Naive thymus-derived CD4-positive, alpha-beta T cell (primary cell): Measurements from ENCODE around the gene S100A2. TPM values are rescaled to one million over a fixed set of nuclear protein-coding genes. Genes with fewer than 3 reads are reported as not detected.

ENCODE experiments used
- ATAC-seq: fragments of 150-1000 bp; cut with Tn5 transposase; 2 replicates; pipeline ENCODE4 v1.10.0; 2021; ENCODE audit warnings: mild to moderate bottlenecking, moderate library complexity
- CTCF ChIA-PET: fragments of 350-600 bp; sonication (Branson Sonifier 250); formaldehyde crosslinking; loops from one replicate; lab custom pipeline; 2021; ENCODE audit warnings: antibody characterized with exemption; lab: Charles Lee
- POLR2A ChIA-PET: fragments of 350-600 bp; sonication (Branson Sonifier 250); formaldehyde crosslinking; loops from one replicate; lab custom pipeline; 2021; ENCODE audit warnings: antibody characterized with exemption, inconsistent platforms; lab: Charles Lee
- DNase-seq, 9 donors: peaks; one replicate each; pipeline versions ENCODE4 v3.0.0 to v3.0.0-alpha.2; 2020 to 2022; ENCODE audit warnings: mixed read lengths in 1 of 9
- H3K27ac ChIP-seq: one replicate; pipeline ENCODE4 v1.7.0; 2013; ENCODE audit warnings: mild to moderate bottlenecking, low read depth, low read length, moderate library complexity
- H3K27me3 ChIP-seq, 2 donors: one replicate each; pipeline ENCODE4 v1.7.0; 2013; ENCODE audit warnings: low read length in 2 of 2, mild to moderate bottlenecking in 2 of 2, moderate library complexity in 2 of 2; ENCODE audit not compliant: control insufficient read depth in 2 of 2, insufficient read depth in 2 of 2
- H3K36me3 ChIP-seq, 3 experiments: 1 replicate in 2 of 3; 2 replicates in 1 of 3; pipeline ENCODE4 v1.7.0; 2013; ENCODE audit warnings: low read length in 3 of 3, mild to moderate bottlenecking in 3 of 3, moderate library complexity in 1 of 3; ENCODE audit not compliant: insufficient read depth in 3 of 3, control insufficient read depth in 2 of 3
- H3K4me1 ChIP-seq, 2 donors: one replicate each; pipeline ENCODE4 v1.7.0; 2013; ENCODE audit warnings: low read length in 2 of 2, mild to moderate bottlenecking in 2 of 2, moderate library complexity in 1 of 2; ENCODE audit not compliant: control insufficient read depth in 2 of 2, insufficient read depth in 2 of 2
- H3K4me3 ChIP-seq: 2 replicates; pipeline ENCODE4 v1.7.0; 2013; ENCODE audit warnings: mild to moderate bottlenecking, low read length
- H3K9me3 ChIP-seq, 3 experiments: 1 replicate in 2 of 3; 2 replicates in 1 of 3; pipeline ENCODE4 v1.7.0; 2013; ENCODE audit warnings: low read length in 3 of 3; ENCODE audit not compliant: control insufficient read depth in 2 of 3
- H3K27ac Mint-ChIP-seq, 9 donors: one replicate each; pipeline ENCODE4 v1.8.0; 2020 to 2022; ENCODE audit warnings: mixed read lengths in 9 of 9, mild to moderate bottlenecking in 8 of 9, moderate library complexity in 5 of 9, inconsistent platforms in 2 of 9
- H3K27me3 Mint-ChIP-seq, 5 donors: one replicate each; pipeline ENCODE4 v1.8.0; 2021 to 2022; ENCODE audit warnings: mixed read lengths in 5 of 5, mild to moderate bottlenecking in 1 of 5
- H3K36me3 Mint-ChIP-seq, 5 donors: one replicate each; pipeline ENCODE4 v1.8.0; 2020 to 2022; ENCODE audit warnings: mixed read lengths in 5 of 5, mild to moderate bottlenecking in 3 of 5, inconsistent platforms in 1 of 5
- H3K4me1 Mint-ChIP-seq, 7 donors: one replicate each; pipeline ENCODE4 v1.8.0; 2020 to 2022; ENCODE audit warnings: mixed read lengths in 7 of 7, mild to moderate bottlenecking in 3 of 7, inconsistent platforms in 1 of 7
- H3K4me3 Mint-ChIP-seq, 10 donors: one replicate each; pipeline ENCODE4 v1.8.0; 2020 to 2022; ENCODE audit warnings: mild to moderate bottlenecking in 10 of 10, mixed read lengths in 10 of 10, moderate library complexity in 6 of 10, inconsistent platforms in 2 of 10
- H3K9me3 Mint-ChIP-seq, 11 donors: one replicate each; pipeline ENCODE4 v1.8.0; 2020 to 2022; ENCODE audit warnings: mixed read lengths in 11 of 11, mild to moderate bottlenecking in 4 of 11, inconsistent platforms in 1 of 11, moderate library complexity in 1 of 11
- intact Hi-C, 2 donors: fragments of 100-400 bp; cut with micrococcal nuclease; formaldehyde crosslinking; loops; one replicate each; pipeline ENCODE4 v1.15.1; 2023
- polyA plus RNA-seq, 2 donors: library from polyadenylated mRNA; unstranded; fragments of 300-500 nt; fragmentation: Illumina TruSeq; gene quantifications; one replicate each; pipeline ENCODE4 v1.2.3, GENCODE V29; 2021
- total RNA-seq, 6 experiments: library from RNA in 5 of 6; stranded (reverse) in 5 of 6; gene quantifications; 1 replicate in 5 of 6; 2 replicates in 1 of 6; pipeline ENCODE4 v1.2.3 and lab custom pipeline; 2021 to 2026

Gene S100A2
- total and polyA plus RNA-seq, 7 experiments from 2014 or later, result 1.1 TPM; not detected in 6

- no peaks in the 10 kb centered on the region for H3K9me3 Mint-ChIP-seq
- Histone ChIP-seq H3K4me3 (no peak overlapping the region), H3K4me1 (peaks cover 71 to 72% of the 10 kb centered on the region in 2 donors), H3K36me3 (peaks cover 0 to 9% (median 5%) of the 10 kb centered on the region in 3 experiments), H3K27ac (no peak overlapping the region), H3K27me3 (no peaks in the 10 kb centered on the region), H3K9me3 (no peaks in the 10 kb centered on the region)
- intact Hi-C loops, result loop anchor here (5.0 to 10.0 kb wide), 3 partner anchors 119 to 456 kb away; partner anchors contain the start of genes CREB3L4 (in 1 of the 2), RPS27 (in 1 of the 2), SLC39A1 (in 1 of the 2) and SNAPIN (in 1 of the 2)
- H3K4me1 Mint-ChIP-seq, result peaks cover 64 to 88% (median 83%) of the 10 kb centered on the region in 7 donors
- H3K27ac Mint-ChIP-seq, result peak overlapping the region in 8 of 9 donors; percentile 8 to 99 (median 96)
- H3K36me3 Mint-ChIP-seq, result peaks cover 5 to 42% (median 11%) of the 10 kb centered on the region in 5 donors
- DNase-seq (no peak), ATAC-seq (no peak)
- POLR2A ChIA-PET, result interaction anchor here (0.6 to 0.7 kb wide), 2 partner anchors 28 to 95 kb away, joined by 3 read pairs; partner anchors contain the start of gene CHTOP
- H3K4me3 Mint-ChIP-seq, result peak overlapping the region in 7 of 10 donors; percentile 4 to 45 (median 16)
- CTCF ChIA-PET, result interaction anchor here (0.6 to 3.8 kb wide), 2 partner anchors 30 to 229 kb away, joined by 3 to 14 read pairs; no protein-coding TSS in a partner anchor
- H3K27me3 Mint-ChIP-seq, result no peaks in the 10 kb centered on the region
These were observed 27.3 kb downstream of the S100A2 start for GRCh38 chr1:153538315-153538821.

GRCh38 chr1:153537376-153537730 lies 28.3 kb downstream of the S100A2 start:
- Mint-ChIP-seq H3K4me3 (peak overlapping the region in 8 of 10 donors; percentile 21 to 96 (median 61)), H3K27ac (peak overlapping the region in 8 of 9 donors; percentile 94 to 99 (median 98)), H3K9me3 (no peaks in the 10 kb centered on the region), H3K36me3 (peaks cover 0 to 35% (median 4%) of the 10 kb centered on the region in 5 donors), H3K4me1 (peaks cover 64 to 88% (median 83%) of the 10 kb centered on the region in 7 donors), H3K27me3 (no peaks in the 10 kb centered on the region)
- intact Hi-C loops, result loop anchor here (5.0 to 10.0 kb wide), 3 partner anchors 120 to 457 kb away; partner anchors contain the start of genes CREB3L4 (in 1 of the 2), RPS27 (in 1 of the 2), SLC39A1 (in 1 of the 2) and SNAPIN (in 1 of the 2)
- Histone ChIP-seq H3K27ac (peak overlapping the region; percentile 98), H3K4me3 (no peak overlapping the region), H3K36me3 (peaks cover 0 to 3% (median 0%) of the 10 kb centered on the region in 3 experiments), H3K4me1 (peaks cover 71 to 72% of the 10 kb centered on the region in 2 donors), H3K27me3 (no peaks in the 10 kb centered on the region), H3K9me3 (no peaks in the 10 kb centered on the region)
- ChIA-PET POLR2A (interaction anchor here (0.8 to 7.3 kb wide), 2 partner anchors 7 to 23 kb away, joined by 3 to 268 read pairs; partner anchors contain the start of genes S100A4 and S100A5), CTCF (no interaction called here)
- DNase-seq (no peak), ATAC-seq (no peak)

- Mint-ChIP-seq H3K4me1 (peaks cover 62 to 88% (median 83%) of the 10 kb centered on the region in 7 donors), H3K36me3 (peaks cover 0 to 33% (median 2%) of the 10 kb centered on the region in 5 donors), H3K9me3 (no peaks in the 10 kb centered on the region), H3K27ac (peak overlapping the region; percentile 94 to 99 (median 98)), H3K4me3 (peak overlapping the region; percentile 92 to 97 (median 96)), H3K27me3 (no peaks in the 10 kb centered on the region)
- peak overlapping the region; percentile 98 for H3K27ac ChIP-seq
- H3K27me3 ChIP-seq, result no peaks in the 10 kb centered on the region
- intact Hi-C loops, result loop anchor here (1.0 to 10.0 kb wide), 4 partner anchors 8 to 458 kb away; partner anchors contain the start of genes S100A4 (in 2 of the 2), CREB3L4 (in 1 of the 2), RPS27 (in 1 of the 2) and SLC39A1 (in 1 of the 2)
- ChIA-PET CTCF (interaction anchor here (5.5 kb wide), 1 partner anchor 8 kb away, joined by 97 read pairs; the partner anchor contains the start of gene S100A4), POLR2A (interaction anchor here (0.8 to 7.3 kb wide), 6 partner anchors 7 to 97 kb away, joined by 3 to 268 read pairs (median 19); partner anchors contain the start of genes CHTOP, S100A4 and S100A5)
- H3K4me3 ChIP-seq, result peak overlapping the region; percentile 80
- ATAC-seq, result no peak
- peaks cover 0 to 3% (median 0%) of the 10 kb centered on the region in 3 experiments for H3K36me3 ChIP-seq
- DNase-seq, result no peak
- H3K4me1 ChIP-seq, result peaks cover 71 to 72% of the 10 kb centered on the region in 2 donors
- H3K9me3 ChIP-seq, result no peaks in the 10 kb centered on the region
These were observed 28.8 kb downstream of the S100A2 start for GRCh38 chr1:153536671-153537375.

GRCh38 chr1:153536012-153536670 lies 29.5 kb downstream of the S100A2 start:
- ChIA-PET POLR2A (interaction anchor here (0.5 to 7.3 kb wide), 15 partner anchors 8 to 388 kb away, joined by 3 to 268 read pairs (median 3); partner anchors contain the start of genes CHTOP, S100A4 and S100A5), CTCF (interaction anchor here (0.7 to 6.1 kb wide), 6 partner anchors 9 to 34 kb away, joined by 3 to 139 read pairs (median 8); partner anchors contain the start of gene S100A4)
- H3K9me3 Mint-ChIP-seq, result no peaks in the 10 kb centered on the region
- Histone ChIP-seq H3K27ac (peak overlapping the region; percentile 98), H3K4me1 (peaks cover 71% of the 10 kb centered on the region in 2 donors), H3K27me3 (no peaks in the 10 kb centered on the region), H3K4me3 (peak overlapping the region; percentile 95), H3K9me3 (no peaks in the 10 kb centered on the region), H3K36me3 (peaks cover 0 to 3% (median 0%) of the 10 kb centered on the region in 3 experiments)
- peaks cover 0 to 30% (median 0%) of the 10 kb centered on the region in 5 donors for H3K36me3 Mint-ChIP-seq
- peak; percentile 86 for ATAC-seq
- peak; percentile 61 to 88 (median 79) for DNase-seq
- peak overlapping the region; percentile 94 to 99 (median 98) for H3K27ac Mint-ChIP-seq
- intact Hi-C loops, result loop anchor here (1.0 to 10.0 kb wide), 4 partner anchors 9 to 459 kb away; partner anchors contain the start of genes S100A4 (in 2 of the 2), CREB3L4 (in 1 of the 2), RPS27 (in 1 of the 2) and SLC39A1 (in 1 of the 2)
- peaks cover 60 to 88% (median 83%) of the 10 kb centered on the region in 7 donors for H3K4me1 Mint-ChIP-seq
- H3K27me3 Mint-ChIP-seq, result no peaks in the 10 kb centered on the region
- H3K4me3 Mint-ChIP-seq, result peak overlapping the region; percentile 92 to 97 (median 96)

GRCh38 chr1:153535242-153536011 lies 30.2 kb downstream of the S100A2 start, which contains the start of gene S100A6:
Gene S100A6, minus strand, starts transcription at chr1:153535991. Its CDS starts 652 bp downstream, at chr1:153535339.
- H3K36me3 Mint-ChIP-seq, result peaks cover 0 to 32% (median 0%) of the 10 kb centered on the region in 5 donors
- peaks cover 0 to 3% (median 0%) of the 10 kb centered on the region in 3 experiments for H3K36me3 ChIP-seq
- ChIA-PET POLR2A (interaction anchor here (0.5 to 7.3 kb wide), 20 partner anchors 8 to 388 kb away, joined by 3 to 268 read pairs (median 3); partner anchors contain the start of genes CHTOP, S100A4 and S100A5), CTCF (interaction anchor here (0.5 to 6.1 kb wide), 12 partner anchors 9 to 648 kb away, joined by 3 to 139 read pairs (median 5); partner anchors contain the start of genes S100A2 and S100A4)
- H3K9me3 ChIP-seq, result no peaks in the 10 kb centered on the region
- peak within 1 kb of the TSS; percentile 98 for H3K27ac ChIP-seq
- no peaks in the 10 kb centered on the region for H3K9me3 Mint-ChIP-seq
- H3K27ac Mint-ChIP-seq, result peak within 1 kb of the TSS; percentile 94 to 99 (median 98)
- no peaks in the 10 kb centered on the region for H3K27me3 ChIP-seq
- intact Hi-C loops, result loop anchor here (1.0 to 10.0 kb wide), 5 partner anchors 10 to 459 kb away; partner anchors contain the start of genes S100A4 (in 2 of the 2), CREB3L4 (in 1 of the 2), RPS27 (in 1 of the 2) and SLC39A1 (in 1 of the 2)
- peak within 1 kb of the TSS; percentile 95 for H3K4me3 ChIP-seq
- ATAC-seq, result peak; percentile 60
- H3K27me3 Mint-ChIP-seq, result no peaks in the 10 kb centered on the region
- H3K4me1 ChIP-seq, result peaks cover 64 to 69% of the 10 kb centered on the region in 2 donors
- H3K4me3 Mint-ChIP-seq, result peak within 1 kb of the TSS; percentile 94 to 98 (median 96)
- peaks cover 59 to 83% (median 81%) of the 10 kb centered on the region in 7 donors for H3K4me1 Mint-ChIP-seq
- peak in 8 of 9 donors; percentile 34 to 59 (median 46) for DNase-seq
